ENCODE results near the gene DYNLRB1. TPM values are rescaled to one million over a fixed set of nuclear protein-coding genes. Genes with fewer than 3 reads are reported as not detected.
"Not testable (repeated sequence)": the region's sequence is repeated elsewhere in the genome, so short reads cannot be mapped to it uniquely, and the experiment has no call there.

The DYNLRB1 gene
- total and polyA plus RNA-seq, 2 donors (not counting 1 experiment from before 2014, with no cell fraction given), result 107 to 352 TPM

DNA sequence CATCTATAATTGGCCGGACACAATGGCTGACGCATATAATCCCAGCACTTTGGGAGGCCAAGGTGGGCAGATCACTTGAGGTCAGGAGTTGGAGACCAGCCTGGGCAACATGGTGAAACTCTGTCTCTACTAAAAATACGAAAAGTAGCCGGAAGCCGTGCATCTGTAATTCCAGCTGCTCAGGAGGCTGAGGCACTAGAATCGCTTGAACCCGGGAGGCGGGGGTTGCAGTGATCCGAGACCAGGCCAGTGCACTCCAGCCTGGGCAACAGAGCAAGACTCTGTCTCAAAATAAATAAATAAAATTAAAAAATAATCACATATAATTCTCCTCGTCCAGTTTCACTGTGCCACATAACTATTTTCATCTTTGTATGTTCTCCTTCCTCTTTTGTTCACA is 3.6 kb downstream of the DYNLRB1 start:
- not testable (repeated sequence) for H3K9ac ChIP-seq (ENCODE audit: insufficient read depth, low read length); H3K4me3 ChIP-seq (replicated peaks in 1 of 4; ENCODE audit: control extremely low read depth in 1 of 4, insufficient read depth in 1 of 4, low read depth in 3 of 4, low read length in 4 of 4); H4K20me1 ChIP-seq (ENCODE audit: control insufficient read depth, extremely low read depth, insufficient read depth, low read length); H3K4me2 ChIP-seq (ENCODE audit: extremely low read depth, insufficient read depth, low read length); H3K27me3 ChIP-seq (ENCODE audit: control insufficient read depth, insufficient read depth, low read length); H3K9me3 ChIP-seq (ENCODE audit: control insufficient read depth, insufficient read depth, low read depth, low read length); H3K27ac ChIP-seq (ENCODE audit: insufficient read depth, low read length); H2AFZ ChIP-seq (ENCODE audit: low read length); H3K36me3 ChIP-seq (ENCODE audit: control insufficient read depth, insufficient read depth, low read length); DNase-seq (ENCODE audit: low read depth in 2 of 2)
- H3K4me1 ChIP-seq (ENCODE audit: control insufficient read depth, extremely low read depth, insufficient read depth, low read length), result peaks cover 23% of the 10 kb centered on the region
- peaks cover 71% of the 10 kb centered on the region for H3K79me2 ChIP-seq (ENCODE audit: control insufficient read depth, insufficient read depth, low read length)

- Histone ChIP-seq H4K20me1 (ENCODE audit: control insufficient read depth, extremely low read depth, insufficient read depth, low read length) (no peaks in the 10 kb centered on the region), H3K9ac (ENCODE audit: insufficient read depth, low read length) (no peak overlapping the region), H3K36me3 (ENCODE audit: control insufficient read depth, insufficient read depth, low read length) (peaks cover 6% of the 10 kb centered on the region), H3K27ac (ENCODE audit: insufficient read depth, low read length) (peak overlapping the region; percentile 62), H3K79me2 (ENCODE audit: control insufficient read depth, insufficient read depth, low read length) (peaks cover 69% of the 10 kb centered on the region), H3K4me1 (ENCODE audit: control insufficient read depth, extremely low read depth, insufficient read depth, low read length) (peaks cover 40% of the 10 kb centered on the region), H2AFZ (ENCODE audit: low read length) (no peak overlapping the region), H3K27me3 (ENCODE audit: control insufficient read depth, insufficient read depth, low read length) (no peaks in the 10 kb centered on the region), H3K4me3 (replicated peaks in 1 of 4; ENCODE audit: control extremely low read depth in 1 of 4, insufficient read depth in 1 of 4, low read depth in 3 of 4, low read length in 4 of 4) (no peak overlapping the region), H3K9me3 (ENCODE audit: control insufficient read depth, insufficient read depth, low read depth, low read length) (no peaks in the 10 kb centered on the region), H3K4me2 (ENCODE audit: extremely low read depth, insufficient read depth, low read length) (peak overlapping the region; percentile 34)
- TF ChIP-seq, protein P1, sequence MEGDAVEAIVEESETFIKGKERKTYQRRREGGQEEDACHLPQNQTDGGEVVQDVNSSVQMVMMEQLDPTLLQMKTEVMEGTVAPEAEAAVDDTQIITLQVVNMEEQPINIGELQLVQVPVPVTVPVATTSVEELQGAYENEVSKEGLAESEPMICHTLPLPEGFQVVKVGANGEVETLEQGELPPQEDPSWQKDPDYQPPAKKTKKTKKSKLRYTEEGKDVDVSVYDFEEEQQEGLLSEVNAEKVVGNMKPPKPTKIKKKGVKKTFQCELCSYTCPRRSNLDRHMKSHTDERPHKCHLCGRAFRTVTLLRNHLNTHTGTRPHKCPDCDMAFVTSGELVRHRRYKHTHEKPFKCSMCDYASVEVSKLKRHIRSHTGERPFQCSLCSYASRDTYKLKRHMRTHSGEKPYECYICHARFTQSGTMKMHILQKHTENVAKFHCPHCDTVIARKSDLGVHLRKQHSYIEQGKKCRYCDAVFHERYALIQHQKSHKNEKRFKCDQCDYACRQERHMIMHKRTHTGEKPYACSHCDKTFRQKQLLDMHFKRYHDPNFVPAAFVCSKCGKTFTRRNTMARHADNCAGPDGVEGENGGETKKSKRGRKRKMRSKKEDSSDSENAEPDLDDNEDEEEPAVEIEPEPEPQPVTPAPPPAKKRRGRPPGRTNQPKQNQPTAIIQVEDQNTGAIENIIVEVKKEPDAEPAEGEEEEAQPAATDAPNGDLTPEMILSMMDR (conservative IDR thresholded peaks at IDR 0.05 in 1 of 2, IDR thresholded peaks at IDR 0.05 in 1 of 2; ENCODE audit: low read depth in 1 of 2, low read length in 2 of 2), result peak; percentile 48 to 73
- no peak for TF ChIP-seq EZH2 (IDR thresholded peaks at IDR 0.05; ENCODE audit: low read length, missing control alignments)
- peak; percentile 50 to 62 for DNase-seq (ENCODE audit: low read depth in 2 of 2)
Observed at GRCh38 chr20:34522969-34523871, 7.0 kb downstream of the DYNLRB1 start.

- Histone ChIP-seq H3K79me2 (ENCODE audit: control insufficient read depth, insufficient read depth, low read length) (peaks cover 57% of the 10 kb centered on the region), H3K27ac (ENCODE audit: insufficient read depth, low read length) (peak overlapping the region; percentile 32), H3K9me3 (ENCODE audit: control insufficient read depth, insufficient read depth, low read depth, low read length) (no peaks in the 10 kb centered on the region), H3K4me2 (ENCODE audit: extremely low read depth, insufficient read depth, low read length) (no peak overlapping the region), H2AFZ (ENCODE audit: low read length) (no peak overlapping the region), H4K20me1 (ENCODE audit: control insufficient read depth, extremely low read depth, insufficient read depth, low read length) (no peaks in the 10 kb centered on the region), H3K36me3 (ENCODE audit: control insufficient read depth, insufficient read depth, low read length) (peaks cover 6% of the 10 kb centered on the region), H3K27me3 (ENCODE audit: control insufficient read depth, insufficient read depth, low read length) (no peaks in the 10 kb centered on the region), H3K4me3 (replicated peaks in 1 of 4; ENCODE audit: control extremely low read depth in 1 of 4, insufficient read depth in 1 of 4, low read depth in 3 of 4, low read length in 4 of 4) (no peak overlapping the region), H3K4me1 (ENCODE audit: control insufficient read depth, extremely low read depth, insufficient read depth, low read length) (peaks cover 40% of the 10 kb centered on the region), H3K9ac (ENCODE audit: insufficient read depth, low read length) (no peak overlapping the region)
- TF ChIP-seq, protein P1 (conservative IDR thresholded peaks at IDR 0.05 in 1 of 2, IDR thresholded peaks at IDR 0.05 in 1 of 2; ENCODE audit: low read depth in 1 of 2, low read length in 2 of 2), result no peak
- no peak for TF ChIP-seq EZH2 (IDR thresholded peaks at IDR 0.05; ENCODE audit: low read length, missing control alignments)
- no peak for DNase-seq (ENCODE audit: low read depth in 2 of 2)
Observed at GRCh38 chr20:34524426-34524825, 8.2 kb downstream of the DYNLRB1 start.

Data from fibroblast of lung (primary cell).